Ovary (tissue), 9 donors: Measurements from ENCODE around the gene RABGAP1L. TPM values are rescaled to one million over a fixed set of nuclear protein-coding genes. Genes with fewer than 3 reads are reported as not detected.
A peak's percentile ranks its signal among the peaks of the same experiment; 100 is the strongest.

Experiments
- DNase-seq, 5 donors: peaks; one replicate each; pipeline ENCODE4 v3.0.0-alpha.2; 2019 to 2020
- H3K27ac ChIP-seq, 2 donors: fragments of 200-600 bp; one replicate each; pipeline versions ENCODE4 v1.5.1 to v1.8.0; 2019 to 2022
- H3K27me3 ChIP-seq: fragments of 200-600 bp; one replicate; pipeline ENCODE4 v1.8.0; 2022
- H3K36me3 ChIP-seq: fragments of 200-600 bp; sonication (generic); one replicate; pipeline ENCODE4 v1.5.1; 2019
- H3K4me1 ChIP-seq: one replicate; pipeline ENCODE4 v1.8.1; 2013; ENCODE audit warnings: mild to moderate bottlenecking, moderate library complexity; ENCODE audit not compliant: insufficient read depth
- H3K4me3 ChIP-seq: fragments of 200-600 bp; sonication (generic); one replicate; pipeline ENCODE4 v1.5.1; 2017
- H3K9me3 ChIP-seq, 2 donors: fragments of 200-600 bp in 1 of 2; sonication (generic) in 1 of 2; one replicate each; pipeline versions ENCODE4 v1.5.1 to v1.8.1; 2013 to 2019; ENCODE audit warnings: mild to moderate bottlenecking in 1 of 2, moderate library complexity in 1 of 2
- EP300 ChIP-seq: sonication (generic); formaldehyde crosslinking; IDR thresholded peaks from one replicate; pipeline ENCODE4 v1.6.1; 2017; ENCODE audit warnings: antibody characterized with exemption
- POLR2A ChIP-seq: fragments of 450-650 bp; IDR thresholded peaks from one replicate; pipeline ENCODE4 v1.6.1; 2017; ENCODE audit warnings: antibody characterized with exemption, mild to moderate bottlenecking, moderate library complexity
- WGBS, 3 donors: extraction: QIAGEN DNeasy Blood & Tissue Kit in 1 of 3; methylation state at CpG; one replicate each; pipeline versions ENCODE4 v1.1.5 to v1.1.7; 2013 to 2017; 5-methylcytosine and 5-hydroxymethylcytosine counted together
- intact Hi-C, 4 donors: fragments of 100-400 bp; cut with DNase I; formaldehyde crosslinking; loops; one replicate each; pipeline versions ENCODE4 v1.11.0 to v1.15.1; 2022 to 2023
- polyA plus RNA-seq, 2 donors: library from polyadenylated mRNA; stranded (reverse); fragments of 200-250 nt in 1 of 2; fragments of 350-450 nt in 1 of 2; fragmentation: Illumina TruSeq in 1 of 2; extraction: RNeasy Lipid Tissue Mini Kit (QIAGEN cat#74804) in 1 of 2; gene quantifications; one replicate each; pipeline ENCODE4 v1.2.3, GENCODE V29; 2013 to 2014
- total RNA-seq, 7 donors: library from RNA; depleted of rRNA in 2 of 7; stranded (reverse); fragments of >200 nt in 2 of 7; fragmentation: NEBNext Ultra II Directional in 3 of 7; extraction: Animal tissue kit (Norgen Biotek cat#: 25700) in 3 of 7; gene quantifications; one replicate each; pipeline versions ENCODE4 v1.1.0 to v1.2.4, GENCODE V29; 2016 to 2023
- TF ChIP-seq, protein P1 (sequence below), 3 donors: fragments of 450-650 bp in 2 of 3; fragments of 200-600 bp in 1 of 3; IDR thresholded peaks; one replicate each; pipeline versions ENCODE4 v1.5.1 to v1.8.0; 2016 to 2022; ENCODE audit warnings: antibody characterized with exemption in 3 of 3, mild to moderate bottlenecking in 1 of 3
- donor health status: DM: no; HTN: no; CAD: no; lungs with moderate emphysema.
- donor health status: DM: no; HTN: no; CAD: no.
- donor health status: Bipolar disorder and iron deficiency.
- donor health status: DM: yes; HTN: yes; CAD: no.
- donor health status: DM: no; HTN: no; CAD: no.
- donor health status: DM: yes; HTN: yes; CAD: no.

The RABGAP1L gene
- total and polyA plus RNA-seq, 9 donors = 17.1 to 56.5 (median 43.6) TPM

DNA sequence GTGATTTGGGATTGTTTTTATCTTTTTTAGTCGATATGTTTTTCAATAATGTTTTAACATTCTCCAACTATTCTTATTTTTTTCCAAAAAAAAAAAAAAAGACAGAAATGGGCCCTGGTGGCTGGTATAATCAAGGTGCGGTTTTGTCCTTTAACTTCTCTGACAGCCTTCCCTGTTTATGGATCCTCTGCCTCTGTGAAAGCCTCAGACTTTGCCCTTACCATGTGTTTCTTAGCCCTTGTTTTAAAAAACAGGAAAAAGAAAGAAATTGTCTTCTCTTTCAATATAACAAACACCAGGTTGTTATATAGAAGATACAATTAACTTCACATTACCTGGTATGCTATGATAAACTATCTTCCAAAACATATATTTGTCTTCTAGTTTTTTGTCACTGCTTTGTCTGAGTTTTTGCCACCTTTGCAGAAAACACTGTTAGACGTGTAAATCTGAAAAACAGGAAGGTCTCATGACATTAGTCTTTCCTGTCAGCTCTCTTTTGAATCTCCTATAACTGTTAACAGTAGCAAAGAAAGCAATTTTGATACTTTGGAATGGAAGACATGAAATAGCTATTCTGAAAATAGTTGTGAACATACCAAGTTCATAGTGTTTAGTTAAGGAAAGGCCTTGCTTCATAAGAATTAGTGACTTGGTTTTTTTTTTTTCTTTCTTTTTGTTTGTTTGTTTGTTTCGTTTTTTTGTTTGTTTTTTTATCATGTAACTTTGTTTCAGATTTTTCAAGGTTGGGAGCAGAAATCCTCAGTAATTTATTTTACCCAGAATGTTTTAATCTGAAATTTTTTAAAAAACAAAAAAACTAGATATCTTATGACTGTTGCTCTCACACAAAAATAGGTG, 808.8 kb downstream of the RABGAP1L start:
- WGBS, 3 donors = 40 to 53% (median 40%) methylated on average over 4 of the region's 4 CpGs
- peaks cover 14% of the 10 kb centered on the region for H3K4me1 ChIP-seq
- H3K4me3 ChIP-seq = no peak overlapping the region
- DNase-seq = no peak
- no peaks in the 10 kb centered on the region for H3K9me3 ChIP-seq
- H3K36me3 ChIP-seq = no peaks in the 10 kb centered on the region
- H3K27ac ChIP-seq = peak overlapping the region in 1 of 2 donors; percentile 81
- H3K27me3 ChIP-seq = no peaks in the 10 kb centered on the region
- TF ChIP-seq EP300 = no peak
- TF ChIP-seq, protein P1, sequence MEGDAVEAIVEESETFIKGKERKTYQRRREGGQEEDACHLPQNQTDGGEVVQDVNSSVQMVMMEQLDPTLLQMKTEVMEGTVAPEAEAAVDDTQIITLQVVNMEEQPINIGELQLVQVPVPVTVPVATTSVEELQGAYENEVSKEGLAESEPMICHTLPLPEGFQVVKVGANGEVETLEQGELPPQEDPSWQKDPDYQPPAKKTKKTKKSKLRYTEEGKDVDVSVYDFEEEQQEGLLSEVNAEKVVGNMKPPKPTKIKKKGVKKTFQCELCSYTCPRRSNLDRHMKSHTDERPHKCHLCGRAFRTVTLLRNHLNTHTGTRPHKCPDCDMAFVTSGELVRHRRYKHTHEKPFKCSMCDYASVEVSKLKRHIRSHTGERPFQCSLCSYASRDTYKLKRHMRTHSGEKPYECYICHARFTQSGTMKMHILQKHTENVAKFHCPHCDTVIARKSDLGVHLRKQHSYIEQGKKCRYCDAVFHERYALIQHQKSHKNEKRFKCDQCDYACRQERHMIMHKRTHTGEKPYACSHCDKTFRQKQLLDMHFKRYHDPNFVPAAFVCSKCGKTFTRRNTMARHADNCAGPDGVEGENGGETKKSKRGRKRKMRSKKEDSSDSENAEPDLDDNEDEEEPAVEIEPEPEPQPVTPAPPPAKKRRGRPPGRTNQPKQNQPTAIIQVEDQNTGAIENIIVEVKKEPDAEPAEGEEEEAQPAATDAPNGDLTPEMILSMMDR (IDR thresholded peaks at IDR 0.05) = no peak
- TF ChIP-seq POLR2A = no peak
- intact Hi-C loops = no loop called here

DNA sequence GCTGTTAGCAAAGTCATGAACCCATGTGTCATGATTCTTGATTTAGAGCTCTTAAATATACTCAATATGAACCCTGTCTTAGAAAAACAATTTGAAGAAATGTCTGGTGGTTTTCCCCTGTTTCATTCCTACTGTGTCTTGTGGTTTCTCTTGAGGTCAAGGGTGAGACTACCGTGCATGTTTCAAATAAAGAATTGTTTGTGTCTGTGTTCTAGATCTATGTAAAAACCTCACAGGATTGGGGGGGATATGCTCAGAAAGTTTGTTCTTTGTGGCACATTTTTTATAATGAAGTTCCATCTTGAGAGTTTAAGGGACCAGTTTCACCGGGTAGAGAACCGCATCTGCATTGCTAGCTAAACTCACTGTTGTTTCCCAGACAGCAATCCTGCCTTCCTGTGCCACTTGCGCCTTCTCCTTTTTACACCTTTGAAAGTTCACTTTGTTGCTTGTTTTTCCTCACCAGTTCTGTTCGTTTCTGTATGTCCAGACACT, 809.5 kb downstream of the RABGAP1L start:
- H3K4me3 ChIP-seq = no peak overlapping the region
- no peaks in the 10 kb centered on the region for H3K36me3 ChIP-seq
- no peaks in the 10 kb centered on the region for H3K9me3 ChIP-seq
- no peak for DNase-seq
- intact Hi-C loops = no loop called here
- H3K4me1 ChIP-seq = peaks cover 14% of the 10 kb centered on the region
- no peak for TF ChIP-seq POLR2A
- TF ChIP-seq, protein P1 (IDR thresholded peaks at IDR 0.05) = no peak
- TF ChIP-seq EP300 = no peak
- H3K27ac ChIP-seq = no peak overlapping the region
- no peaks in the 10 kb centered on the region for H3K27me3 ChIP-seq
- WGBS, 3 donors = 48 to 62% (median 49%) methylated on average over 5 of the region's 5 CpGs

DNA sequence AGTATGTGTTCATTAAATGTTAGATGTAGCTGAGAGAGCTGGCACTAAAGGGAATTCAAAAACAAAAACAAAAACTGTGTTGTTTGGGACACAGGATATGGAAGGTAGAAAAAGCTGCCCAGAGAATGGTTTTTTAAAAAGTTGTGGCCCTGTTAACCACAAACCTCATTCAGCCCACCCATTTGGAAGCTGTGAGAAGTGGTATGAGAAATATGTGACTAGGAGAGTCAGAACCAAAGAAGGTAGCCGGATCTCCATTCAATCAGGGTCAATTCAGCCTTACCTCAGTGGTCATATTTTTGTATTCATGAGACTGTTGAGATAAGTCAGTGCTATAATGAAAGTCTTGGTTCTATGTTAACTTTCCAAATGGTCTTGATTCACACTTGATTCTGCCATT, 810.7 kb downstream of the RABGAP1L start:
- H3K27ac ChIP-seq = no peak overlapping the region
- intact Hi-C loops = no loop called here
- 77 to 94% (median 83%) methylated on average over 1 of the region's 1 CpG for WGBS, 3 donors

DNA sequence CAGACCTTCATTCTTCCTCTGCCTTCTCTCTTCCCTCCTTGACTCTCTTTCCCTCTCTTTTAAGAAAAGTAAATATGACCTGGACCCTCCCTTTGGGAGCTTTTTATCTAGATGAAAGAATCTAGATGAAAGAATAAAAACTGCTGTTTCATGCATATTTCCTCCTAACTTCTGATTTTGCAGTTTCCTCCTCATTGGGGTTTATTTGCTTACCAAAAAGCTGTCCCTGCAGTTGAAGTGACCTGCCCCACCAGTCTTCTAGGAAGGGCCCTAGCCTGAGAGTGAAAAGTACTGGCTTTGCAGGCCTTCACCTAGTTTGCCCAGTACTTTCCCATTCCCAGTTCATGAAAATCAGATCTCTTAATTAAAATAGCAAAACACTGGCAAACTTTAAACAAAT, 812.1 kb downstream of the RABGAP1L start:
- no peak for DNase-seq
- H3K27ac ChIP-seq = no peak overlapping the region
- TF ChIP-seq EP300 = no peak
- TF ChIP-seq POLR2A = no peak
- TF ChIP-seq, protein P1 (IDR thresholded peaks at IDR 0.05) = no peak
- no peak overlapping the region for H3K4me3 ChIP-seq
- no peaks in the 10 kb centered on the region for H3K27me3 ChIP-seq
- peaks cover 6% of the 10 kb centered on the region for H3K4me1 ChIP-seq
- intact Hi-C loops = no loop called here
- H3K9me3 ChIP-seq = no peaks in the 10 kb centered on the region
- no peaks in the 10 kb centered on the region for H3K36me3 ChIP-seq

More for the DNA sequence above, 810.7 kb downstream of the RABGAP1L start:
- H3K36me3 ChIP-seq = no peaks in the 10 kb centered on the region
- no peak for DNase-seq
- H3K9me3 ChIP-seq = no peaks in the 10 kb centered on the region
- no peak overlapping the region for H3K4me3 ChIP-seq
- H3K4me1 ChIP-seq = peaks cover 12% of the 10 kb centered on the region
- no peak for TF ChIP-seq POLR2A
- no peaks in the 10 kb centered on the region for H3K27me3 ChIP-seq

DNA sequence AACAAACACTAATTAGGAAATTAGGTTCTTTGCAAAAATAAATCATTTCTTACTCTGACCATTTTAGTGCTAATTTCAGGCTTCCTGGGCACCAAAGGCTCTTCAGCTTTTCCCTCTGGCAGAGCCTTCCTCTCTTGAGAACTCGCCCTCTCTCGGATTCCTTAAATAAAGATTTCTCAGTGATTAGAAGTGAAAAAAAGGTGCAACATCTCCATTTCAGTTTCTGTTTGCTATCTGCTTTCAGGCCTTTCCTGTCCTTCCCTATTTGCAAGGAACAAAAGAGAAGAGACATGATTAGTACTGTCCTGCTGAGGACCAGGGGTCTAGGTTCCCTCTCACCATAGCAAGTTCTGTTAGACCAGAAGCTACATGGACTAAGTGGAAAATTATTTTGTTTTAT, 812.6 kb downstream of the RABGAP1L start:
- TF ChIP-seq, protein P1 (IDR thresholded peaks at IDR 0.05) = no peak
- TF ChIP-seq EP300 (no peak), POLR2A (no peak)
- Histone ChIP-seq H3K27ac (no peak overlapping the region), H3K36me3 (no peaks in the 10 kb centered on the region), H3K27me3 (no peaks in the 10 kb centered on the region), H3K4me3 (no peak overlapping the region), H3K4me1 (peaks cover 6% of the 10 kb centered on the region), H3K9me3 (no peaks in the 10 kb centered on the region)
- DNase-seq = no peak
- WGBS, 3 donors = 75 to 90% (median 88%) methylated on average over 2 of the region's 2 CpGs
- intact Hi-C loops = no loop called here
